ENCODE measurements around the gene SORCS3. TPM values are rescaled to one million over a fixed set of nuclear protein-coding genes. Genes with fewer than 3 reads are reported as not detected.

Gene SORCS3
- total RNA-seq, 1 experiment from 2014 or later: 0.04 TPM

- Histone ChIP-seq H2BK12ac (ENCODE audit: insufficient read length, low read depth, low read length) (no peak overlapping the region), H2BK120ac (ENCODE audit: low read depth, low read length, poor library complexity, severe bottlenecking) (no peak overlapping the region), H4K20me1 (ENCODE audit: control insufficient read depth, insufficient read depth, insufficient read length) (no peaks in the 10 kb centered on the region), H3T11ph (ENCODE audit: low read length) (no peak overlapping the region), H3K27me3 (ENCODE audit: insufficient read depth, low read length) (no peaks in the 10 kb centered on the region), H3K4me2 (ENCODE audit: insufficient read depth, insufficient read length, low read length) (no peak overlapping the region), H3K14ac (ENCODE audit: insufficient read depth, low read length) (no peak overlapping the region), H2BK5ac (ENCODE audit: insufficient read length, low read length) (no peak overlapping the region), H3K27ac (ENCODE audit: insufficient read length, low read depth, low read length) (no peak overlapping the region), H3K9me3 (ENCODE audit: control insufficient read depth, low read depth, low read length) (no peaks in the 10 kb centered on the region), H2BK20ac (ENCODE audit: low read depth, low read length, poor library complexity, severe bottlenecking) (no peak overlapping the region), H3K79me2 (ENCODE audit: insufficient read depth, low read length) (no peaks in the 10 kb centered on the region), H2BK15ac (ENCODE audit: low read depth, low read length) (no peak overlapping the region), H4K5ac (ENCODE audit: insufficient read length, low read depth, low read length) (no peak overlapping the region), H2AFZ (ENCODE audit: low read length) (no peak overlapping the region), H3K23ac (ENCODE audit: insufficient read length, low read depth, low read length) (no peak overlapping the region), H4K8ac (replicated peaks; ENCODE audit: insufficient read length, low read depth, low read length) (no peak overlapping the region), H3K18ac (ENCODE audit: insufficient read length, low read depth, low read length) (no peak overlapping the region), H3K23me2 (ENCODE audit: insufficient read length, low read depth, low read length, poor library complexity, severe bottlenecking) (no peaks in the 10 kb centered on the region), H3K56ac (ENCODE audit: insufficient read length, low read depth, low read length) (no peak overlapping the region), H3K4ac (ENCODE audit: low read depth, low read length) (no peak overlapping the region), H3K9ac (ENCODE audit: extremely low read depth, insufficient read length, low read length) (no peak overlapping the region), H3K4me1 (ENCODE audit: insufficient read depth, low read length) (no peaks in the 10 kb centered on the region), H2AK5ac (ENCODE audit: insufficient read length, low read length) (no peak overlapping the region), H3K79me1 (ENCODE audit: insufficient read depth, low read depth, low read length, poor library complexity, severe bottlenecking) (no peaks in the 10 kb centered on the region), H4K91ac (ENCODE audit: insufficient read length, low read depth, low read length) (no peak overlapping the region)
- no peak for DNase-seq
- Mint-ChIP-seq H3K27ac (peak overlapping the region in 1 of 3 experiments; percentile 74; a peak in 1 of 7 replicates), H3K27me3 (ENCODE audit: low read depth) (no peaks in the 10 kb centered on the region), H3K36me3 (ENCODE audit: insufficient read depth in 1 of 3, low read depth in 3 of 3) (no peaks in the 10 kb centered on the region), H3K4me3 (no peak overlapping the region), H3K4me1 (no peaks in the 10 kb centered on the region), H3K9me3 (peaks cover 0 to 3% of the 10 kb centered on the region in 2 experiments; a peak in 2 of 5 replicates)
- no peak for TF ChIP-seq CTCF (conservative IDR thresholded peaks at IDR 0.05)
- WGBS (ENCODE audit: extremely low coverage, insufficient read length, low lambda C conversion rate): no CpG with 5 or more reads among the region's 4 CpGs
Measured at GRCh38 chr10:105291571-105291970, 650.5 kb downstream of the SORCS3 start.

Data from H9 (cell line).